OCI-LY1 (cell line): ENCODE measurements around the gene TROAP.

ENCODE experiments used
- CTCF ChIP-seq: fragments of 200-600 bp; sonication (generic), shearing (Covaris generic); IDR thresholded peaks from 2 replicates; pipeline ENCODE4 v1.5.1; 2017; ENCODE audit warnings: mild to moderate bottlenecking, antibody characterized with exemption, low read length, moderate library complexity, mixed read lengths
- EZH2 ChIP-seq: fragments of 200-600 bp; sonication (generic), shearing (Covaris generic); IDR thresholded peaks from 2 replicates; pipeline ENCODE4 v1.8.0; 2017; ENCODE audit warnings: borderline replicate concordance, mixed run types, mild to moderate bottlenecking, antibody characterized with exemption, low read length, moderate library complexity, mixed read lengths

DNA sequence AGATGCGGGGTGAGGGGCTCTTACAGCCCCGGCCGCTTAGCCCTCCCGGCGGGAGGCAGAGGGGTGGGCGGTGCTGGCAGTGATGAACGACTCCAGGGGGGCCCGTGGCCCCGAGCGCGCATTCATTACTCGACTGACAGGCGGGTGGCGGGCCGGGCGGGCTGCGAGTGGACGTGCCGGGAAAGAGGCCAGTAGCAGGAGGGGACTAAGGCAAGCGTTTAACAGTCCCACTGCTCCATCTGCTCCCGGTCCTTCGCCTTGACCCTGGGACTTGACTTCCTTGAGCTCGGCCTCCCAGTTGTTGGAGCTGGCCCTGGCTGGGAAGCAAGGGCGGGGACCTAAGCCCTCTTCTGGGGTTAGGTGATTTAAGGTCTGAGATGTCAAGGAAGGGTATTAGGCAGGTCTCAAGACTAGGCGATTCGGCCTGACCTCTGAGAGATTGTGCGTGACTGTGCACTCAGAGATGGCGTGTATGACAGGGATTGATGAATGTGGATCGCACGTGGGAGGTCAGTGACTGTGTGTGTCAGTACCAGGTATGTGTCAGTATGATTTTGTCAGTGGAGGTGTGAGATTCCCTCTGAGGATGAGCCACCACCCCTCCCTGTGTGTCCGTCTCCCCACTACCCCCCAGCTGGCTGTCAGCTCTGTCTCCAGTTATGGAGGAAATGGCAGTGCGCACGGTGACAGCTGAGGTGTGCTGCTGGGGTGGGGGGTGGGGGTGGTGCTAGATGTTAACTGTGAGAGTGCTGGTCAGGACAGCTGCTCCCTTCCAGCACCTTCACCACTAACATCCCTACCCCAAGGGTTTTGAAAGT is 20.1 kb downstream of the TROAP start:
- TF ChIP-seq CTCF (no peak), EZH2 (no peak)
